HEK293T (cell line): ENCODE data around the gene SGTA.

Source experiments
- BHLHE40 ChIP-seq: fragments of 450-650 bp; IDR thresholded peaks from 2 replicates; pipeline ENCODE4 v1.6.1; 2016; ENCODE audit warnings: mild to moderate bottlenecking, moderate library complexity, borderline replicate concordance
- FOXA1 ChIP-seq: fragments of 450-650 bp; IDR thresholded peaks from 2 replicates; pipeline ENCODE4 v1.6.1; 2016; ENCODE audit warnings: mild to moderate bottlenecking
- SUZ12 ChIP-seq: fragments of 450-650 bp; IDR thresholded peaks from 2 replicates; pipeline ENCODE4 v1.6.1; 2016; ENCODE audit warnings: mild to moderate bottlenecking
- TARDBP ChIP-seq: fragments of 450-650 bp; IDR thresholded peaks from 2 replicates; pipeline ENCODE4 v1.6.1; 2016

- TF ChIP-seq TARDBP (no peak), FOXA1 (no peak), BHLHE40 (no peak), SUZ12 (no peak)
Observed at GRCh38 chr19:2807379-2808128, 24.5 kb upstream of the SGTA start.
